Esophagus squamous epithelium (tissue), 5 donors: ENCODE data around the gene CABLES1. TPM values are rescaled to one million over a fixed set of nuclear protein-coding genes. Genes with fewer than 3 reads are reported as not detected.

Source experiments
- DNase-seq: peaks from one replicate; lab custom pipeline; 2025; lab: John Stamatoyannopoulos, UW
- H3K27ac ChIP-seq, 4 donors: fragments of 200-600 bp; sonication (generic); one replicate each; pipeline ENCODE4 v1.5.1; 2016 to 2019; ENCODE audit warnings: mild to moderate bottlenecking in 1 of 4
- H3K27me3 ChIP-seq, 4 donors: fragments of 200-600 bp; sonication (generic); 1 replicate in 3 of 4; 2 replicates in 1 of 4; pipeline versions ENCODE4 v1.5.1 to v1.6.0; 2017 to 2021; ENCODE audit warnings: antibody characterized with exemption in 1 of 4
- H3K36me3 ChIP-seq, 3 donors: fragments of 200-600 bp; sonication (generic); one replicate each; pipeline ENCODE4 v1.5.1; 2016 to 2019
- H3K4me1 ChIP-seq, 3 donors: fragments of 200-600 bp; sonication (generic); one replicate each; pipeline ENCODE4 v1.5.1; 2017 to 2019
- H3K4me3 ChIP-seq, 4 donors: fragments of 200-600 bp; sonication (generic); 1 replicate in 3 of 4; 2 replicates in 1 of 4; pipeline ENCODE4 v1.5.1; 2016 to 2019; ENCODE audit warnings: mild to moderate bottlenecking in 2 of 4, moderate library complexity in 1 of 4
- H3K9me3 ChIP-seq, 3 donors: fragments of 200-600 bp; sonication (generic); one replicate each; pipeline ENCODE4 v1.5.1; 2016 to 2019
- POLR2A ChIP-seq, 4 donors: fragments of 450-650 bp; IDR thresholded peaks; one replicate each; pipeline ENCODE4 v1.6.1; 2017; ENCODE audit warnings: antibody characterized with exemption in 4 of 4, mild to moderate bottlenecking in 4 of 4, moderate library complexity in 3 of 4
- WGBS, 2 donors: methylation state at CpG; one replicate each; pipeline ENCODE4 v1.1.5; 2018; 5-methylcytosine and 5-hydroxymethylcytosine counted together
- intact Hi-C: fragments of 100-400 bp; cut with DNase I; formaldehyde crosslinking; loops from one replicate; pipeline ENCODE4 v1.15.0; 2022
- total RNA-seq, 4 donors: library from RNA; depleted of rRNA; stranded (reverse); fragments of >200 nt; gene quantifications; one replicate each; pipeline ENCODE4 v1.1.0, GENCODE V29; 2016
- TF ChIP-seq, protein P1 (sequence below), 6 experiments: fragments of 450-650 bp in 4 of 6; fragments of 200-600 bp in 2 of 6; sonication (generic) in 2 of 6; IDR thresholded peaks; one replicate each; pipeline ENCODE4 v1.5.1; 2016 to 2019; ENCODE audit warnings: antibody characterized with exemption in 6 of 6, mild to moderate bottlenecking in 4 of 6, moderate library complexity in 4 of 6
- donor health status: DM: yes; HTN: yes; CAD: no.

CABLES1 gene
- total RNA-seq, 4 donors from 2014 or later: 4.4 to 9.9 (median 8.5) TPM

DNA sequence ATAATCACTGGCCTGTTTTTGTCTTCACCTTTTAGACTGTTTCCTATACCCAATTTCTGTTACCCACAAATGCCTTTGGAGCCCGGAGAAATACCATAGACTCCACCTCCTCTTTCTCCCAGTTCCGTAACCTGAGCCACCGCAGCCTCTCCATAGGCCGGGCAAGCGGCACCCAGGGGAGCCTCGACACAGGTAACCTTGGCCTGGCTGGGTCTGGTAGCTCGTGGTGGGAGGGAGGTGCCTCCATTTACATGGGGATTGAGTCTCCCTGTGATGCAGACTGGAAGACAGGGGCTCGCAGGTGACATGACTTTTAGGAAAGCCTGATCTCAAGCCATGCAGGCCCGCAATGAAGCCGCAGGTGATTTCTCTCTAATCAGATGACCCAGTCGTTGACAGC lies 100.6 kb downstream of the CABLES1 start:
- Histone ChIP-seq H3K4me3 (no peak overlapping the region), H3K27ac (no peak overlapping the region), H3K9me3 (no peaks in the 10 kb centered on the region), H3K27me3 (no peaks in the 10 kb centered on the region), H3K36me3 (peaks cover 0 to 18% (median 0%) of the 10 kb centered on the region in 3 donors), H3K4me1 (peaks cover 13 to 39% (median 23%) of the 10 kb centered on the region in 3 donors)
- TF ChIP-seq, protein P1, sequence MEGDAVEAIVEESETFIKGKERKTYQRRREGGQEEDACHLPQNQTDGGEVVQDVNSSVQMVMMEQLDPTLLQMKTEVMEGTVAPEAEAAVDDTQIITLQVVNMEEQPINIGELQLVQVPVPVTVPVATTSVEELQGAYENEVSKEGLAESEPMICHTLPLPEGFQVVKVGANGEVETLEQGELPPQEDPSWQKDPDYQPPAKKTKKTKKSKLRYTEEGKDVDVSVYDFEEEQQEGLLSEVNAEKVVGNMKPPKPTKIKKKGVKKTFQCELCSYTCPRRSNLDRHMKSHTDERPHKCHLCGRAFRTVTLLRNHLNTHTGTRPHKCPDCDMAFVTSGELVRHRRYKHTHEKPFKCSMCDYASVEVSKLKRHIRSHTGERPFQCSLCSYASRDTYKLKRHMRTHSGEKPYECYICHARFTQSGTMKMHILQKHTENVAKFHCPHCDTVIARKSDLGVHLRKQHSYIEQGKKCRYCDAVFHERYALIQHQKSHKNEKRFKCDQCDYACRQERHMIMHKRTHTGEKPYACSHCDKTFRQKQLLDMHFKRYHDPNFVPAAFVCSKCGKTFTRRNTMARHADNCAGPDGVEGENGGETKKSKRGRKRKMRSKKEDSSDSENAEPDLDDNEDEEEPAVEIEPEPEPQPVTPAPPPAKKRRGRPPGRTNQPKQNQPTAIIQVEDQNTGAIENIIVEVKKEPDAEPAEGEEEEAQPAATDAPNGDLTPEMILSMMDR (IDR thresholded peaks at IDR 0.05): no peak
- TF ChIP-seq POLR2A (IDR thresholded peaks at IDR 0.05): no peak
- WGBS, 2 donors: 70 to 81% methylated on average over 4 to 11 of the region's 11 CpGs
- intact Hi-C loops: loop anchor here (10.0 kb wide), 2 partner anchors 101 to 119 kb away; partner anchors contain the start of gene CABLES1
- DNase-seq: no peak

DNA sequence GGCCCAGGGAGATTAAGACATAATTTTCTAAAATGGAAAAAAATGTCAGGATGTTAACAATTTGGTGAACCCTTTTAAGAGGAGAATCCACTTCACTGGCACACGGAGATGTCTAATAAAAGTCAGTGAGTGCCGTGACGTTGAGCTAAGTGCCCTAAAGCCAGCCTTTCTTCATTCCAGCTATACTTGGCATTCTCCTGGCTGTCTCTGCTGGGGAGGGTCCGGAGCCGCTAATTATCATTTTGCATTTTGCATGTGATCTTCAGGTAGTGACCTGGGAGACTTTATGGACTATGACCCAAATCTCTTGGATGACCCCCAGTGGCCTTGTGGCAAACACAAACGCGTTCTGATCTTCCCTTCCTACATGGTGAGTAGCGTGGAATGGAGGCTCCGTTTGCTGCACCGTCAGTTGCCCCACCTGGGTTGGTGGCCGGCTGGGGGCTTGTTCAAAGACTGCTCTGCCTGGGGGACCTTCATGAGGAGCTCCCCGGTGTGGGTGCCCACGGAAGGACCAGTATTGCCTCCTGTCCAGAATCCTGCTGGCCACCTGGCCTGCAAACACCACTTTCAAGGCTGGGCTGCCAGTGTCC lies 101.7 kb downstream of the CABLES1 start:
- Histone ChIP-seq H3K27ac (peak overlapping the region; percentile 78 to 89 (median 84)), H3K36me3 (peaks cover 0 to 18% (median 0%) of the 10 kb centered on the region in 3 donors), H3K4me3 (peak overlapping the region in 1 of 4 donors; percentile 57), H3K4me1 (peaks cover 5 to 28% (median 13%) of the 10 kb centered on the region in 3 donors), H3K9me3 (no peaks in the 10 kb centered on the region), H3K27me3 (no peaks in the 10 kb centered on the region)
- intact Hi-C loops: loop anchor here (10.0 kb wide), 2 partner anchors 102 to 118 kb away; partner anchors contain the start of gene CABLES1
- 87 to 98% methylated on average over 5 to 11 of the region's 13 CpGs for WGBS, 2 donors
- TF ChIP-seq, protein P1 (IDR thresholded peaks at IDR 0.05): no peak
- TF ChIP-seq POLR2A (IDR thresholded peaks at IDR 0.05): no peak
- no peak for DNase-seq

DNA sequence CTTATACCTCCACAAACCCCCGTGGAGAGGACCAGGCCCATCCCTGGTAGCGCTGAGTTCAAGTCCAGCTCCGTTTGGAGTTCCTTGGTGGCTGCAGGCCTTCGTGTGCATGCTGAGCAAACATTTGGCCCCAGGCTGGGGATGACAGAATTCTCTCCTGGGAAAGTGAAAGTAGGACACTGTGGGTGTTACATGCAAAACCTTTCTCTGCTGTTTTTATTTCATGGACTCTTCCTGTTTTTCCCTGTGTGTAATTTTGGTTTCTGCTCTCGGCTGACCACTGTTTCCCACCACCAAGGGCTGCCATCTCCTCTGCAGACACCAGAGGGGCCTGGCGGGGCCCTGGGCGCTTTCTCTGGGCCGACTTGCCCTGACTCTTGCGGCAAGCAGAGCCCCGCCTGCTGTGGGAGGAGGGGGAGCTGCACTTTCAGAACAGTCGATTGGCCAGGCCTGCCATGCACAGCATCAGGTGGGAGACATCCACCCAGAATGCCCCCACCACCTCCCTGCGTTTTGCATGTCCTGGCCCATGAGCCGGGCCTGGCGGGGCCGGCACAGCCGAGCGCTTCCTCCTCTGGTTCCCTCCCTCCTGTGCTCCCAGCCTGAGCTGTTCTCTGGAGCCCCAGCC lies 102.4 kb downstream of the CABLES1 start:
- Histone ChIP-seq H3K36me3 (peaks cover 0 to 18% (median 0%) of the 10 kb centered on the region in 3 donors), H3K4me1 (peaks cover 4 to 23% (median 12%) of the 10 kb centered on the region in 3 donors), H3K9me3 (no peaks in the 10 kb centered on the region), H3K4me3 (peak overlapping the region; percentile 22 to 57 (median 40)), H3K27ac (peak overlapping the region; percentile 78 to 89 (median 84)), H3K27me3 (no peaks in the 10 kb centered on the region)
- 13 to 29% methylated on average over 5 to 15 of the region's 17 CpGs for WGBS, 2 donors
- intact Hi-C loops: loop anchor here (10.0 kb wide), 2 partner anchors 103 to 117 kb away; partner anchors contain the start of gene CABLES1
- TF ChIP-seq, protein P1 (IDR thresholded peaks at IDR 0.05): peak in 3 of 6 experiments; percentile 15 to 42 (median 33)
- no peak for TF ChIP-seq POLR2A (IDR thresholded peaks at IDR 0.05)
- no peak for DNase-seq

DNA sequence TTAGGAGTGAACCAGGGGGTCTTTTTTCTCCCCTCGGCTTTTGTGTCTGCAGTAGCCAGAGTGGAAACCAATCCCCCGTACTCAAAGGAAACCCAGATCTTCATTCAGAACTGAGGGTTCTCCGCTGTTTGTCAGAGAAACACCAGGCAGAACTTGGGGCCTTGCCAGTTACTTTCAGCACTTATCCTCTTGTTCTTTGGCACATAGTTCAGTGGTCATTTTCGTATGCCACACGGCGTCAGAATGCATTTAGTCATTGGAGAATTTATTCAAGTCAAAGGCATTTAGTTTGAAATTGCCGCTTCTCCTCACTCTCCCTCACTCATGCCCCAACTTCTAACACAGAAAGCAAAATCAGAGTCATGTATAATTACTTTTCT lies 102.9 kb downstream of the CABLES1 start:
- intact Hi-C loops: loop anchor here (10.0 kb wide), 2 partner anchors 103 to 117 kb away; partner anchors contain the start of gene CABLES1
- whole genome bisulfite sequencing, 2 donors: 45 to 49% methylated on average over 6 to 7 of the region's 7 CpGs
- Histone ChIP-seq H3K4me3 (peak overlapping the region in 3 of 4 donors; percentile 39 to 57 (median 40)), H3K36me3 (peaks cover 0 to 18% (median 0%) of the 10 kb centered on the region in 3 donors), H3K4me1 (peaks cover 4 to 23% (median 12%) of the 10 kb centered on the region in 3 donors), H3K27me3 (no peaks in the 10 kb centered on the region), H3K27ac (peak overlapping the region; percentile 78 to 89 (median 84)), H3K9me3 (no peaks in the 10 kb centered on the region)
- no peak for TF ChIP-seq POLR2A (IDR thresholded peaks at IDR 0.05)
- TF ChIP-seq, protein P1 (IDR thresholded peaks at IDR 0.05): no peak
- DNase-seq: no peak
